AG04449 (cell line): Measurements from ENCODE around the gene ZNF24.
A peak's percentile ranks its signal among the peaks of the same experiment; 100 is the strongest.

ENCODE experiments used
- CTCF ChIA-PET: fragments of 350-600 bp; formaldehyde crosslinking; extraction: SDS; loops from one replicate; lab custom pipeline; 2021; ENCODE audit warnings: antibody characterized with exemption; lab: Yijun Ruan, JAX
- POLR2A ChIA-PET: fragments of 400-600, 350-600 bp; formaldehyde crosslinking; extraction: SDS; loops from one replicate; lab custom pipeline; 2020; ENCODE audit warnings: antibody characterized with exemption, inconsistent platforms; lab: Yijun Ruan, JAX
- DNase-seq: peaks from one replicate; pipeline ENCODE4 v3.0.0-alpha.2; 2010; ENCODE audit warnings: low read depth, low spot score
- H3K4me3 ChIP-seq: 2 replicates; pipeline ENCODE4 v1.5.1; 2011; ENCODE audit warnings: low read depth, mild to moderate bottlenecking, control low read depth, low read length
- CTCF ChIP-seq: IDR thresholded peaks from one replicate; pipeline ENCODE4 v1.5.1; 2011; ENCODE audit warnings: mild to moderate bottlenecking, moderate library complexity, low read length, control low read depth, inconsistent platforms; ENCODE audit not compliant: insufficient read depth; ENCODE audit errors: missing control alignments

Gene ZNF24

DNA sequence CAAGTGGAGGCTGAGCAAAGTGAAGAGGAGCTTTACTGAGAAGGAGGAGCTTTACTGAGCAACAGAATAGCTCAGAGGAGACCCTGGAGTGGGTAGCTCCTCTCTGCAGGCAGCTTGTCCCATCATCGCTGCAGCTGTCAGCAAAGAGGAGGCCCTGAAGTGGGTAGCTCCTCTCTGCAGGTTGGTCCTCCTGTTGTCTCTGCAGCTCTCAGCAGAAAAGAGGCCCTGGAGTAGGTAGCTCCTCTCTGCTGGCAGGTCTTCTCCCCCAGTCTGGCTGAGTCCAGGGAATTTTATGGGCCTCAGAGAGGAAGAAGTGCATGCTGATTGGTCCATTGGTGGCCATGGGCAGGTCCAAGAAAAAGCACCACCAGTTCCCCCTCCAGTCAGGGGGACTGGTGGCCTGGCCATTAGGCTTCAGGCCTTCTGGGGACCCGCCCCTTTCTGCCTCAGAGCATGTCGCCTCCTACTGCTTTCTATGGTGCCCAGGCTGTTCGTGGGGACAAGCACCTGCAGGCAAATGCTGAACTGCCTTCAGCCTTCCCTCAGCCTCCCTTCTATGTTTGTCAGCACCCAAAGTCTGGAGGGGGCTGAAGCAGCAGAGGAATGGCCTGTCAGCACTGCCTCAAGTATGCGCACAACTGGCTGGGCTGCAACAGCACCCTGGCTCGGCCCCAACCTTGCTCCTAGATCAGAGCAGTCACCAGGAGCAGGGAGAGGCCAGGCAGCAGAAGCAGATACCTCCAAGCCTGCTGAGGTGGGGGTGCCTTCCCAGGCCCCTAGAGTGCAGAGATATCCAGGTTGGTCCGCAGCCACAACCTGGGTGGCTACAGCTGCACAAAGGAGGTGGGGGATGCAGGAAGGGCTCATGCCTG, 60.1 kb downstream of the ZNF24 start:
- DNase-seq = no peak
- TF ChIP-seq CTCF = no peak
- H3K4me3 ChIP-seq = no peak overlapping the region
- CTCF ChIA-PET = no interaction called here
- POLR2A ChIA-PET = no interaction called here

DNA sequence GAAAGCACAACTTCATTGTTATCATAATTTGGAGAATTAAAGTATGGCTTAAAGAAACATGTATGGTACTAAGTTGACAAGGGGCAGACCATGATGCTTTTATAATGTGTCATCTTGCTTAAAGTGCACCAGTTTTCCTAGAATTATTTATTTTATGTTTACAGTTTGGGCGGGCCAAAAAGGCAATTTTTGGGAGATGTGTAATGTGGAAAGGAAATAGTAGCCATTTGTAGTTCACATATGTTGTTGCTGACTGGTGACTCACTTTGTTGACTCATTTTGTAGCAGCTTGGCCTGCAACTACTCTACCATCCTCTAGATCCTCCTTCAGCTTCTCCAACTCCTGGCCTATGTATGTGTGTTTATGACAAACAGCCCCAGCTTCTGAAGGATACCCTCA, 61.9 kb downstream of the ZNF24 start:
- POLR2A ChIA-PET = no interaction called here
- no peak for TF ChIP-seq CTCF
- CTCF ChIA-PET = interaction anchor here (1.1 kb wide), 1 partner anchor 17 kb away, joined by 5 read pairs; no protein-coding TSS in a partner anchor
- H3K4me3 ChIP-seq = no peak overlapping the region
- DNase-seq = peak; percentile 73
